Peyer's patch (tissue), 4 donors: Measurements from ENCODE around the gene RUNX3.

Experiments
- CTCF ChIP-seq, 6 experiments: fragments of 450-650 bp in 4 of 6; fragments of 200-600 bp in 2 of 6; sonication (generic) in 1 of 6; IDR thresholded peaks; one replicate each; pipeline ENCODE4 v1.5.1; 2017 to 2019; ENCODE audit warnings: antibody characterized with exemption in 6 of 6, mild to moderate bottlenecking in 3 of 6, moderate library complexity in 1 of 6
- POLR2A ChIP-seq, 2 donors: fragments of 450-650 bp; IDR thresholded peaks; one replicate each; pipeline ENCODE4 v1.5.1; 2017; ENCODE audit warnings: antibody characterized with exemption in 2 of 2, mild to moderate bottlenecking in 2 of 2, moderate library complexity in 2 of 2

GRCh38 chr1:24856787-24857506 is 73.1 kb downstream of the RUNX3 start:
- TF ChIP-seq CTCF (IDR thresholded peaks at IDR 0.05) (no peak), POLR2A (IDR thresholded peaks at IDR 0.05) (no peak)
